Parathyroid adenoma (tissue), 2 donors: ENCODE results near the gene SLC35G3.
"Not testable (repeated sequence)": the region's sequence is repeated elsewhere in the genome, so short reads cannot be mapped to it uniquely, and the experiment has no call there.

Experiments used
- H2AFZ ChIP-seq: fragments of 300-600 bp; sonication (generic); one replicate; pipeline ENCODE4 v1.7.0; 2017; ENCODE audit warnings: antibody characterized with exemption, mild to moderate bottlenecking
- H3K27ac ChIP-seq: fragments of 300-600 bp; sonication (generic); one replicate; pipeline ENCODE4 v1.7.0; 2017
- H3K27me3 ChIP-seq: fragments of 300-600 bp; sonication (generic); one replicate; pipeline ENCODE4 v1.7.0; 2017; ENCODE audit warnings: low read length; ENCODE audit not compliant: control insufficient read depth, insufficient read depth
- H3K36me3 ChIP-seq: fragments of 300-600 bp; sonication (generic); one replicate; pipeline ENCODE4 v1.7.0; 2017; ENCODE audit warnings: low read length; ENCODE audit not compliant: control insufficient read depth, insufficient read depth
- H3K4me1 ChIP-seq: fragments of 300-600 bp; sonication (generic); one replicate; pipeline ENCODE4 v1.7.0; 2017; ENCODE audit warnings: control low read depth
- H3K4me2 ChIP-seq: fragments of 300-600 bp; sonication (generic); one replicate; pipeline ENCODE4 v1.7.0; 2017; ENCODE audit warnings: low read length
- H3K4me3 ChIP-seq: fragments of 300-600 bp; sonication (generic); one replicate; pipeline ENCODE4 v1.7.0; 2017; ENCODE audit warnings: low read depth, low read length
- H3K79me2 ChIP-seq: fragments of 300-600 bp; sonication (generic); one replicate; pipeline ENCODE4 v1.7.0; 2017; ENCODE audit warnings: control low read depth
- H3K9ac ChIP-seq: fragments of 300-600 bp; sonication (generic); one replicate; pipeline ENCODE4 v1.7.0; 2017; ENCODE audit warnings: mild to moderate bottlenecking
- H3K9me3 ChIP-seq: fragments of 300-600 bp; sonication (generic); one replicate; pipeline ENCODE4 v1.7.0; 2017; ENCODE audit warnings: low read length; ENCODE audit not compliant: control insufficient read depth
- CTCF ChIP-seq: fragments of 300-600 bp; sonication (generic); IDR thresholded peaks from one replicate; pipeline ENCODE4 v1.7.0; 2017; ENCODE audit warnings: antibody characterized with exemption, mild to moderate bottlenecking
- donor health status: primary hyperparathyroidism.

Gene SLC35G3

GRCh38 chr17:35213412-35213940 is 19.3 kb upstream of the SLC35G3 start:
- TF ChIP-seq CTCF = no peak
- Histone ChIP-seq H3K4me1 (peaks cover 4% of the 10 kb centered on the region), H3K9ac (no peak overlapping the region), H3K4me3 (no peak overlapping the region), H3K9me3 (no peaks in the 10 kb centered on the region), H3K27me3 (no peaks in the 10 kb centered on the region), H3K79me2 (no peaks in the 10 kb centered on the region), H2AFZ (no peak overlapping the region), H3K27ac (no peak overlapping the region), H3K36me3 (no peaks in the 10 kb centered on the region), H3K4me2 (no peak overlapping the region)

GRCh38 chr17:35212668-35213067 is 18.5 kb upstream of the SLC35G3 start:
- H3K9ac ChIP-seq = no peak overlapping the region
- H3K4me3 ChIP-seq = no peak overlapping the region
- H3K4me1 ChIP-seq = peaks cover 4% of the 10 kb centered on the region
- no peaks in the 10 kb centered on the region for H3K36me3 ChIP-seq
- no peak overlapping the region for H3K4me2 ChIP-seq
- no peaks in the 10 kb centered on the region for H3K79me2 ChIP-seq
- H3K27ac ChIP-seq = no peak overlapping the region
- no peak overlapping the region for H2AFZ ChIP-seq
- no peak for TF ChIP-seq CTCF
- no peaks in the 10 kb centered on the region for H3K27me3 ChIP-seq
- H3K9me3 ChIP-seq = no peaks in the 10 kb centered on the region

GRCh38 chr17:35210741-35211140 is 16.5 kb upstream of the SLC35G3 start:
- Histone ChIP-seq H3K4me3 (no peak overlapping the region), H3K79me2 (no peaks in the 10 kb centered on the region), H3K9me3 (no peaks in the 10 kb centered on the region), H3K4me2 (no peak overlapping the region), H3K9ac (no peak overlapping the region), H3K27ac (no peak overlapping the region), H3K4me1 (peaks cover 4% of the 10 kb centered on the region), H3K36me3 (no peaks in the 10 kb centered on the region), H2AFZ (no peak overlapping the region), H3K27me3 (no peaks in the 10 kb centered on the region)
- no peak for TF ChIP-seq CTCF

GRCh38 chr17:35202582-35202981 is 8.4 kb upstream of the SLC35G3 start:
- not testable (repeated sequence) for H3K27me3 ChIP-seq, H3K9ac ChIP-seq, H3K9me3 ChIP-seq, H3K4me2 ChIP-seq, H3K36me3 ChIP-seq, H3K27ac ChIP-seq, H3K4me1 ChIP-seq, H2AFZ ChIP-seq, H3K79me2 ChIP-seq, H3K4me3 ChIP-seq

- H3K27ac ChIP-seq, H2AFZ ChIP-seq, H3K4me1 ChIP-seq, H3K9ac ChIP-seq, H3K9me3 ChIP-seq, H3K4me3 ChIP-seq, H3K27me3 ChIP-seq, H3K36me3 ChIP-seq, H3K79me2 ChIP-seq, H3K4me2 ChIP-seq: not testable (repeated sequence)
These were observed 869 bp upstream of the SLC35G3 start for GRCh38 chr17:35195062-35195461.

GRCh38 chr17:35192708-35193107 is 1.5 kb downstream of the SLC35G3 start:
- no peaks in the 10 kb centered on the region for H3K36me3 ChIP-seq
- no peak overlapping the region for H3K27ac ChIP-seq
- no peak overlapping the region for H3K4me3 ChIP-seq
- no peaks in the 10 kb centered on the region for H3K4me1 ChIP-seq
- H3K9ac ChIP-seq = no peak overlapping the region
- H3K79me2 ChIP-seq = no peaks in the 10 kb centered on the region
- H3K4me2 ChIP-seq = no peak overlapping the region
- H3K9me3 ChIP-seq = no peaks in the 10 kb centered on the region
- no peak for TF ChIP-seq CTCF
- no peaks in the 10 kb centered on the region for H3K27me3 ChIP-seq
- H2AFZ ChIP-seq = no peak overlapping the region
